Erythroblast (primary cell): ENCODE measurements around the gene TULP1.

Experiments used
- GATA1 ChIP-seq: IDR thresholded peaks from 2 replicates; pipeline ENCODE4 v1.6.1; 2011; ENCODE audit warnings: low read depth, mild to moderate bottlenecking, control low read depth, low read length, moderate library complexity
- POLR2A ChIP-seq: IDR thresholded peaks from 2 replicates; pipeline ENCODE4 v1.6.1; 2011; ENCODE audit warnings: mild to moderate bottlenecking, low read length

DNA sequence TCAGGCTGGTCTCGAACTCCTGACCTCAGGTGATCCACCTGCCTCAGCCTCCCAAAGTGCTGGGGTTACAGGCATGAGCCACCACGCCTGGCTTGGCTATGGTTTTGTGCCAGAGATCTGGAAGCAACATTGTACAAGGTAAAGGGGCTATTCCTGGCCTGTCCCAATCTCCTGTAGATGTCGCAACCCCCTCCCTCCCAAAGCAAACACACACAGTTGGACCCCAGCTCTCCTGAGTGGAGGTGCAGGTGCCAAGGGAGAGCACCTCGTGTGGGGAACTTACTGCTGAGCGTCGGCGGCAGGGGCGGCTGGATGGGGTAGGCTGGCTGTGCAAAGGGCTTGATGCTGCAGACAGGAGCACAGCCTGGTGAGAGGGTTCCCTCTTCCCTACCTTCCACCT lies 35.7 kb downstream of the TULP1 start:
- TF ChIP-seq POLR2A = no peak
- TF ChIP-seq GATA1 = no peak
